AG10803 (cell line): ENCODE results near the gene ADGRA1.

Experiments
- DNase-seq: peaks from one replicate; pipeline ENCODE4 v3.0.0; 2010; ENCODE audit warnings: low read depth
- H3K4me3 ChIP-seq: 2 replicates; pipeline ENCODE4 v1.5.1; 2011; ENCODE audit warnings: mild to moderate bottlenecking, low read length, control low read depth
- CTCF ChIP-seq: conservative IDR thresholded peaks from 2 replicates; pipeline ENCODE4 v1.5.1; 2011; ENCODE audit warnings: mild to moderate bottlenecking, low read length, control low read depth, inconsistent platforms

ADGRA1 gene

GRCh38 chr10:133087679-133088178 lies at the start of gene ADGRA1:
Gene ADGRA1 (plus strand): TSS chr10:133087924. CDS start chr10:133088910, 986 bp downstream.
- no peak within 1 kb of the TSS for H3K4me3 ChIP-seq
- no peak for TF ChIP-seq CTCF
- DNase-seq, result no peak

GRCh38 chr10:133038036-133038823 lies 49.5 kb upstream of the ADGRA1 start:
- H3K4me3 ChIP-seq, result no peak overlapping the region
- no peak for TF ChIP-seq CTCF
- no peak for DNase-seq

- no peak for TF ChIP-seq CTCF
- no peak for DNase-seq
- H3K4me3 ChIP-seq, result no peak overlapping the region
Observed at GRCh38 chr10:133039107-133039802, 48.5 kb upstream of the ADGRA1 start.

GRCh38 chr10:133039803-133040165 lies 47.9 kb upstream of the ADGRA1 start:
- DNase-seq, result no peak
- TF ChIP-seq CTCF, result no peak
- no peak overlapping the region for H3K4me3 ChIP-seq

GRCh38 chr10:133040198-133040597 lies 47.5 kb upstream of the ADGRA1 start:
- TF ChIP-seq CTCF, result no peak
- no peak overlapping the region for H3K4me3 ChIP-seq
- no peak for DNase-seq

- TF ChIP-seq CTCF, result no peak
- no peak overlapping the region for H3K4me3 ChIP-seq
- DNase-seq, result no peak
Observed at GRCh38 chr10:133041101-133041500, 46.6 kb upstream of the ADGRA1 start.

- no peak for TF ChIP-seq CTCF
- no peak overlapping the region for H3K4me3 ChIP-seq
Observed at GRCh38 chr10:133042061-133042460, 45.7 kb upstream of the ADGRA1 start.

More at GRCh38 chr10:133042061-133042460, 45.7 kb upstream of the ADGRA1 start:
- no peak for DNase-seq
